HG02938 (cell line): ENCODE results near the gene GLI3.

ENCODE experiments used
- ATAC-seq: cut with Tn5 transposase; IDR thresholded peaks from one replicate; pipeline ENCODE4 v1.9.1; 2021; ENCODE audit warnings: mild to moderate bottlenecking, moderate library complexity; ENCODE audit not compliant: unreplicated experiment

Gene GLI3

GRCh38 chr7:42010751-42011150 is 226.3 kb downstream of the GLI3 start:
- no peak for ATAC-seq

DNA sequence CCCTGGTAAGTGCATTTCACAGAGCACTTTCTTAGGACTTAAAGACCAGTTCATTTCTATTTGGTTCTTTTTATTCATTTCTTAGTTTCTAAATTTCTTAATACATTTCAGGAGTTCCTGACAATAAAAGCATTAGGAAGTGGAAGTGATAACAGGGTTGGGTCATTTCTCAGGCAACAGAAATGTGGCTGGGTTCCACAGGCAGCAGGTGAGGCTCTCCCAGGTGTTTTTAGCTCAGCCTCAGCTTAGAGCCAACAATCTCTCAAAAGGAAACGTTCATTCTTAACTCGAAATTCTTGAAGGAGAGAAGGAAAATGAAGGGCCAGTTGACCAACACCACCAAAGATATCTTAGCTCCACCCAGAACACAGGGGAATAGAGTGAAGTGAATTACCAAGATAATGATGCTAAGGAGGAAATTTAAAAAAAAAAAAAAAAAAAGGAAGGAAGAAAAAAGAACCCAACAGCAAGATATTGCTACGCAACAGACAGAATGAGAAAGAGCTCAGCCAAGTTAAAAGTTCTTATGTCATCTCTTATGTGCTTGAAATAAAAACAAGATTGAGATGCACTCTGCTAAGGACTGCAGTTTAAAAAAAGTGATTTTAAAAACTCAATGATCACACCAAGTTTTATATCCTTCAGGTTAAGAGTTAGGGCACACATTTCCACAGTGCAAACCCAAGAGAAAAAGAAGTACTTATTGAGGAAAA is 230.1 kb downstream of the GLI3 start:
- ATAC-seq = no peak

DNA sequence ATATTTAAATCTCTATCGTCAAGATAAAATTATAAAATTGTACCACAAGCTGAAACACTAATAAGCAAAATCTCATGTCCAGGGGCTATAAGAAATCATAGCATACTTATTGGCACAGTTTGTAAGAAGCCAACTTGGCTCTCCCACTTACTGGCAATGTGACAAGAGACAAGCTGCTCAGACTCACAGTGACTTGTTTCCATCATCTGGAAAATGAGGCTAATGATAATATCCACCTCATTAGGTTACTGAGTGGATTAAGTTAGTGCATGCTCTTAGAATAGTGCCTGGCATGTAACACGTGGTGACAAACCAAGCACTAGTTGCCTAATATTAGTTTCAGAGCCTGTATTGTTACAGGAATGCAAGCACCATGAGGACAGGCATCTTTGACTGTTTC is 234.4 kb downstream of the GLI3 start:
- ATAC-seq = no peak

- ATAC-seq = no peak
Measured at GRCh38 chr7:41999736-42000283, 237.2 kb downstream of the GLI3 start.

GRCh38 chr7:41998041-41998440 is 239.0 kb downstream of the GLI3 start:
- no peak for ATAC-seq

DNA sequence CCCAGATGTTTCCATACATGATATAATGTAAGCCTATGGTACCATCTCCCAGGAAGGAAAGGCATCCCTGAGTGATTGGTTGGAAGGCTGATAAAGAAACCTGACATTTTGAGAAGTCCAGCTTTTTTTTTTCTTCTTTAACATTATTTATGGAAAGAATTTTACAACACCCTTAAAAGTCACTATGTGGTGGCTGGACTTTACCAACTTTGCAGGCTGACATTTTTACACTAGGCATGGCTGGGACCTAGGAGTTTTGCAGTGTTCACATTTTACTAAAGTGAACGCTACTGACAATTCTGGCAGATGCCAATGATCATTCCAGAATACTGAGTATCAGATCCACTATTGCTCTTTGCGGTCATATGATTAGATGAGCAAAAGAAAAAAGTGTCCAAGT is 239.9 kb downstream of the GLI3 start:
- no peak for ATAC-seq

DNA sequence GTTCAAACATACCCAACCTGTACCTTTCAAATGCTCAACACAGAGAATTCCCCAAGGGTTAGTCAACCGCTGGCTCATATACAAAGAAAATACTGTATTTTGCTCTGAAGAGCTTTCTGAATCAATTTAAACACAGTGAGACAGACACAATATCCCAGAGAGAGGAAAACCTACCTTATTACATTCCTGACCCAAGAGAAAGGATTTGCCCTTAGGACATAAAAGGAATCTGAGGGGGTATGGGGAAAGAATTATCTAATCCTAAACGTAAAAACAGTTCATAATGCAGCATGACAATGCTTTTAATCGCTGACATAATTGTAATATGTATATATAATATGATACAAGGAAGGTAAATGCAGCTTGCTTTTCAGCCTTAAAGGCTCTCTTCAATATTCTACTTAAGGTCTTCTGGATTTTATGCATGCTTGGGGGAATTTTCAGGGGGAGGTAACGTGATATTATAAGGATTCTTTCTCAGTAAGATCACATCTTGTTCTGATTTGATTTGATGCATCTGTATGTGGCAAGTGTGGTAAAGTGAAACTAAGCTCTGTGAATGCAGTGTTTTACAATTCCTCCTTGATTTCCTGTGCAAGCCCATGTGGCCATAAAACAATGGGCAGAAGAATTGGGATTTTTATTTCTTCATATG is 240.5 kb downstream of the GLI3 start:
- no peak for ATAC-seq

DNA sequence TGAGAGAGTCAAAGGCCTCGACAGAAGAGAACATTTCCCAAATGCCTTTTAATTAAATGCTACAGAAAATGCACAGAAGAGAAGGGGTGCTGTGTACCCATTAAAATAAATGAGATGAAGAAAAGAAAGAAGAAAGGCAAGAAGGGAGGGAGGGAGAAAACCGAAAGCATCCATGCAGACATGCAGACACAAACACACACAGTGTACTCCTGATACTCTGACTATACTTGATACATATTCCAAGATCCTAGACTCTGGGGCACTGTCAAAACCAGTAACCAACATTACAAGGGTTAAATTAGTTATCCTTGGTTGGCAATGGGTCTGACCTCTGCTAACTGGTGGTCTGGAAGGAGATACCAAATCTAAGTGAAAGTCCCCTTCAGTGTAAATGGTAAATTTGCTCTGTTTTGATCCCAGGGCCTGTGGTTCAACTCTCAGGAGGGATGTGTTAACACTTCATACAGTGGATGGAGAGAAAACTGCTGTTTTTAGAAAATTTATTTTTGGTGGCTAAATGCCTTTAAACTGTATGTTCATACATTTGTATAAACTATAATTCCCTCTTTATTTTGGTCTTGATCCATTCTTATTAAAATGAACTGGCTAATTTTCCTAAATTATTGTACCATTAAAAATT is 241.3 kb downstream of the GLI3 start:
- no peak for ATAC-seq

DNA sequence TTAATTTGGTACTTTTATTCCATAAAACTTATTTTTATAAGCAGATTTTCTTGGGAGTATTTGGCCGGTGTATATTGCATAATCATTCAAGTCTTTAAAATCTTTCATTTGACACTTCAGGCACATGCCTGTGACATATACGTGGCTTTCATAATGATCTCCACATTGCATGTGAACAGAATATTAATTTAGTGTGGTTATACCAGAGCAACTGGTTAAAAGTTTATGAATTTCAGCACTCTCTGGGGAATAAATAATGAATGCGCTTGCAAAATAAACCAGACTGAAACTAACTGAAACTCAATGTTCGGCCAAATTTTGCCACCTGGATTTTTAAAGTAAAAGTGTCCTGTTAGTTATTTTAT is 242.3 kb downstream of the GLI3 start:
- ATAC-seq = no peak

- ATAC-seq = no peak
Measured at GRCh38 chr7:41994036-41994745, 242.8 kb downstream of the GLI3 start.

DNA sequence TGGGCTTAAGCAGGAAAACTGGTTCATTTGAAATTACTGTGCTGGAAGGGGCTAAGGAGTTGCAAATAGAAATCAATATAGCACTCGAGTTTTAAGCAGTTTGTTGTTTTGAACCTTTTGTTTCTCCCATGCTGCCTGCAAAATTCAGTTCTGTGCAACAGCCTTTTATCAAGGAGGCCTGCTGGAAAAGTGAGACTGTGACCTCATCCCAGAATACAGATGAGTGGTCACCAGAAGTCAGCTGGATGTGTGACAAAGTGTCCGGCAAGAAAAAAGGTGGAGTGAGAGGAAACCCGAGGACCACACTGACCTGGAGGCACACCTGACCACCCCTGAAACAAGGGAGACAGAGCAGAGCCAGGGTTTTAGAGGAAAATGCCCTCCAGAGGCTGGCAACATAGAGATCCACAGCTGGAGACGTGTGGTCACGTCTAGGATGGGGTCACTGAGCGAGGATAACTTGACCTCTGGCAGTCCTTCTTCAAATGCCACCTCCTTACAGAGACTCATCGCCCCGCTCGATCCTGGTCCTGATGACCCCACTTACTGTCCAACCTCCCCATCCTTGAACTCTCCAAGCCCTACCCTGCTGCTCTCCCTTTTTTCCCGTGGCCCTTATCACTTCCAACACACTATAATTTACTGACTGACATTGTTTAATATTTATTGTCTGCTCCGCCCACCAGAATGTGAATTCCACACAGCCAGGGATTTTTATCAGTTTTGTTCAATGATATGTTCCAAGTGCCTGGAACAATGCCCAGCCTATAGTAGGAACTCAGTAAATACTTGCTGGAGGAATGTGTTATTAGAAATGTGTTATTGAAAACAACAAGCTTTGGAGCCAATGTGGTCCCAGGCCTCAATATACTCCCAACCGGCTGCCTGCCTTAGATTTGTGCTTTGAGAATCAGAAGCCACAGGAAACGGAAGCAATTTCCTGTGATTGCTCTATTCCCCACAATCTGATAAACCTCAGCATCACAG is 243.8 kb downstream of the GLI3 start:
- no peak for ATAC-seq

DNA sequence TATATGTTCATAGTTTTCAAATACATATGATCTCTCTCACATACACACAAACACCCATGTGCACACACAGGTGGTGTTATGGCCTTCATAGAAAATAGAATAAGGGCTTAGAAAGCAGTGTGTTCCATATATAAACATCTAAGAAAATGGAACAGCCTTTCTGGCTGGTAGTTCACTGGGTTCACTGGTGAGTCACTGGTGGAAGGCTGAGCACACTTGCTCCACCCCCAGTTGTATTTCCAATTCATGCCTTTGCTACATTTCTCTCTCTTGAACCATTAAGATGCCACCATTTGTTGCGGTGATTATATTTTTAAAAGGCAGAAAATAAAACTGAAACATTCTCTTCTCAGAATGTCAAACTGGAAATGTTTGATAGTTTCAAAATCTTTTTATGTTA is 252.1 kb downstream of the GLI3 start:
- ATAC-seq = no peak

GRCh38 chr7:41981046-41982040 is 255.7 kb downstream of the GLI3 start:
- no peak for ATAC-seq

GRCh38 chr7:41979834-41980307 is 257.1 kb downstream of the GLI3 start:
- ATAC-seq = no peak

DNA sequence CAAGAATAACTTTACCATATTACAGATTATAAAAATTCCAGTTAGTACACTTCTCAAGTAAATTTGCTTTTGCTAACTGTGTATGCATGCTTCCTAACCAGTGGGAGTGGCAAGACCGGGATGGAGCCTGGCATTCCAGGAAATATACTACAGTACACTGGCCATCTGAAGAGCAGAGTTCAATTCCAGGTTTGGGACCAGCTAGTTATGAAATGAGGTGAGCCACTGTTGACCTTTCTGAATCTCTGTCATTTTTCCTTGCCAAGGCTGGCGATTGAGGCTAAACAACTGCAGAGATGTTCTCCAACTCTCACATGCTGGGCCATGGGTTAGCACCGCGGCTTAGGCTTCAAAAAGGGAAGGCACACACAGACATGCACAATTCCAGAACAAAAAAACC is 258.2 kb downstream of the GLI3 start:
- no peak for ATAC-seq

DNA sequence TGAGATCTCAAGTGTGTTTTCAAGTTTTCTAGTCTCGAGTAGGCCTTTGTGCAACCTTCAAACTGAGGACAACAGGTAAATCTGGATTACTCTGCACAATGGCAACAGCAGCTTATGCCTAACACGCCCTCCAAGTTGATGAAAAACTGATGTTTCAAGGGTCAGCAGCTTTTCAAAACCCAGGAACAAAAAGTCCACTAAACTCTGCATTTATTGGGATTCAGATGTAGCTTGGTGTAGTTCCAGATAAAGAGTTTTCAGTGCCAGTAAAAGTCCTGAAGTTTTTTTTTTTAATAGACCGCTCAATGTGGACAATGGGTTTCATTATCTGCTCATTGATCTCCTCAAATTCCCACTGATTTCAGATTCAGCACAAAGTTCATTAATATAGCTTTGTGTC is 259.3 kb downstream of the GLI3 start:
- no peak for ATAC-seq

DNA sequence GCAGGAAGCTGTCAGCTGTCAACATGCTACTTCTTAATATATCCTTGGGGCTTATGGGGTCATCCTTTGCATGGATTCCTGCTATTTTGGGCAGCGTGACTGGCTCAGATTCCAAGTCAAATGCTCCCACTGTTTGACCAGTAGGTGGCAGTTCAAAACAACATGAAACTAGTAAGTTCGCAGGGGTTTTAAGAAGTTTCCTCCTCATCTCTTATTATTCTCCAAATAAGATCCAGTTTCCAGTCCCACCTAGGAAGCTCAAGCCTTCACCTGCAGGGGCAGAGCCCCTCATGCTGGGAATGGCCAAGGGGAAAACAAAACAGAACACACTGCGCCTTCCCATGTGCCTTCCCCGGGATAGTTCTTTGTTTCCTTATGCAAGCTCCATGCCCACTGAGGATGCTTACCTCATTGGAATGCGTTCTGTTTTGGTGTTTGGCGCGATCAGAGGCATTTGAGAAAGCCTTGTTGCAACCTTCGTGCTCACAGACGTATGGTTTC is 259.8 kb downstream of the GLI3 start:
- no peak for ATAC-seq

DNA sequence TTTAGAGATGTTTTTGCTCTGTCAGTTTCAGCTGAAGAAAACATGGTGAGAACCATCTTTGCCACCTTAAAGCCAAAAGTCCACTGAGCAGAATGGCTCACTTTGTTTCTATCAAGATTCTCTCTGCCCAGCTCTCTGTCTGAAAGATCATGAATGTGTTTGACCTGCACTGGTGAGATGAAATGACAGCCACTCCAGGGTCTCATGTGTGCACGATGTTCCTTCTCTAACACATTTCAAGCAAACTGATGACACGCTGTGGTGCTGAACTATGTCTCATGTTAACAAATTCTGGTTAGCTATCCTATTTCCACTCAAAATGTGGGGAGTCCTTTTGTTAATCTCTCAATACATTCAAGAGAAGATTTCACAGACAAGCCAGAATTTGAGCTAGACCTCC is 260.6 kb downstream of the GLI3 start:
- ATAC-seq = no peak

- no peak for ATAC-seq
Measured at GRCh38 chr7:41975849-41976248, 261.2 kb downstream of the GLI3 start.
